Hematopoietic multipotent progenitor cell treated with erythropoietin and hydrocortisone succinate and interleukin-3 and kit ligand, for 8 days (in vitro differentiated cells): ENCODE data around the gene CCDC34.
"Not testable (repeated sequence)": the region's sequence is repeated elsewhere in the genome, so short reads cannot be mapped to it uniquely, and the experiment has no call there.

ENCODE experiments used
- DNase-seq: peaks from one replicate; pipeline ENCODE4 v3.0.0-alpha.2; 2015

CCDC34 gene

DNA sequence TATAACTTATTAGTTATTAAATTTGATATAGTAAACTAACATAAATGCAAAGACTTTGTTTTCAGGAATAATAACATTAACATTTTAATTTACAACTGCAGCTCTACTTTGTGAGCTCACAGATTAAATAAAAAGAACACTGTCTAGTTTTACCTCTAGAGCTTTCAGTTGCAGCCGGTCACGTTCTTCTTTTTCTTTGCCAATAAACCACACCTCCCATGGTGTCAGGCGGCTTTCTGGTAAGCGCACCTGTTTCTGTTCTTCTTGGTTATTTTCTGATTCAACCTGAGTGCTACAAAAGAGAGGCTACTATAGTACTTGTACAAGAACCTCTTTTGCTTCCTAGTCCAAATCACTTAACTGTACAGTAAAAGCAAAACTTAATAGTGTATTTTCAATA, 5.8 kb downstream of the CCDC34 start:
- DNase-seq, result no peak

DNA sequence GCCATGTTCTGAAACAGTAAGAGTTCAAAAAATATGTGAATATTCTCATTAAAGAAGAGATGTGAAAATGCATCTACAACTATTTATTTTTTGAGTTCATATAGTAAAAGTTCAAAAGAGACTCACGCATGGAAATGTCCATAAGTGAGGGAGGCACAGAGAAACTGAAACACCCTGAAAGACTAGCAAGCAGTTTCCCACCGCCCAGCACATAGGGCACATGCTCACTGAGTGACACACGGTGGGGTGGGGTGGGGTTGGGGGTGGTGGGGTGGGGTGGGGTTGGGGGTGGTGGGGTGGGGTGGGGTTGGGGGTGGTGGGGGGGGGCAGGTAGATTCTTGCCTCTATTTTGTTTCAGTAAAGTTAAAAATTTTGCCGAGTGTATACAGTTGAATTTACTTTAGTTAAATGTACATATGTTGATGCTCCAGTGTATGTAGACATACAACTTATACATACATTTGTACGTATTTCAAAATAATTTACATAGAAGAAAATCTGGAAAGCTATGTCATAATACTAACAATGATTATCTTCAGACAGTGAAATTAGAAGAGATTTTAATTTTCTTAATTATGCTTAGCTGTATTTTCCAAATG, 6.3 kb downstream of the CCDC34 start:
- no peak for DNase-seq

DNA sequence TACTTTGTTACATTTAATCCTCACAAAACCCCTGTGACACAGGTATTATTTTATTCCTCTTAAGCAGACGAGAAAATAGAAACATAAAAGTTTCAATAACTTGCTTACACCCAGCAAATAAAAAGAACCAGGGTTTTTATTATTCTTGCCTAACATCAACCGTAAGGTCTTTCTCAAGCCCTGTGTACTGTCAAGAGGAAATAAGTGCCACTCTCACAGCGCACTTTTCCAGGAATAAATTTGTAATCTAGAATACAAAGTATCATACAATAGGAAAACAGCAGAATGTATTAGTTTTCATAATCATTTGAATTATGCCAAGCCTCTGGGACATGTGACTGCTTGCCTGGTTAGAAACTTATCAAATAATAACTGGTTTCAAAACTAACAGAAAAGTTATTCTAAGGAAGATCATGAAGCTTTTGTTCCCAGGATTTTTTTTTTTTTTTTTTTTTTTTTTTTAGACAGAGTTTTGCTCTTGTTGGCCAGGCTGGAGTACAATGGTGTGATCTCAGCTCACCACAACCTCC, 7.4 kb downstream of the CCDC34 start:
- peak; percentile 21 for DNase-seq

DNA sequence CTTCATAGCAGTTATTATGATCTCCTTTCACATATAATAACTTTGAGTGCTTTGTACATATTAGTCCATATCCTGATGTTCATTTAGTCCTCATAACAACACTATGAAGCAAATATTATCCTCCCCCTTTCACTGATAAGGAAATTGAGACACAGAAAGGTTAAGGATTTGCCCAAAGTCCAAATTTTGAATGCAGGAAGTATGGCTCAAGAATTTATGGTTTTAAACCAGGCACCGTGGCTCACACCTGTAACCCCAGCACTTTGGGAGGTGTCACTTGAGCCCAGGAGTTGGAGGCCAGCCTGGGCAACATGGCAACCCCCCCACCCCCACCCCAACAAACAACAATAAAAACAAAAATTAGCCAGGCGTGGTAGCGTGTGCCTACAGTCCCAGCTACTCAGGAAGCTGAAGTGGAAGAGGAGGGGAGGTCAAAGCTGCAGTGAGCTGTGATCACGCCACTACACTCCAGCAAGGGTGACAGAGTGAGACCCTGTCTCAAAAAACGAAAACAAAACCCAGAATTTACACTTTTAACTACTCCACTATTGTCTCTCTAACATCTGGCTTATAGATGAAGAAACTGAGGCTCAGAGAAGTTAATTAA, 8.6 kb downstream of the CCDC34 start:
- no peak for DNase-seq

DNA sequence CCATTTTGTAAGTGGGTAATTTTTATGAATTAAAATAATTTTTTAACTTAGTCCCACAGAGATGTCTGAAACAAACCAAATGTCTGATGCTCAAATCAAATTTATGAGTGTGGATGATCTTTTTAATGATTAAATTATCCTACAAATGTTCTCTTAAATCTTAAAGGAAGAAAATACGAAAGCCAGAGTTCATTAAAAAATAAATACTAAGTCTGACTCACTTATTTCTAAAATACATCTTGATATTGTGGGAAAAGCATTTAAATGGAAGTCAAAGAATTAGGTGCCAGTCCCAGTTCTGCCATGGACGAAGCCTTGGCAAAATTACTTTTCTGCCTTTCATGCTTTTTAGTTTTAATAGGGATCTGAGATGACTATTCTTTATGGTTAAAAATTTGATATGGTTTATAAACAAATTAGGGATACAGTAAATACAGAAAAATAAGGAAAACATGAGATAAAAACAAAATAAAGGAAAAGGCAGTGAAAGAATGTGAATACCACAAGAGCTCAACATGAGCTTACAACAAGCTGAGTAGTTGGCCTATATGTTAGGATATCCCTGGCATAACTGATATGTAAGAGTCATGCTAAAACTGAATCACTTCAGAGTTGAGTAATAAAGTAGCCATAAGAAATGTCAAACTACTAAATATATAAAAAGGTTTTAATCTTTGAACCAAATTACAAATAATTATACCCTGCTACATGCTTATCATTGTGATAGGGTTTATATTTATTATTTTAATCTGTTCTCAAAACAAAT, 9.2 kb downstream of the CCDC34 start:
- no peak for DNase-seq

DNA sequence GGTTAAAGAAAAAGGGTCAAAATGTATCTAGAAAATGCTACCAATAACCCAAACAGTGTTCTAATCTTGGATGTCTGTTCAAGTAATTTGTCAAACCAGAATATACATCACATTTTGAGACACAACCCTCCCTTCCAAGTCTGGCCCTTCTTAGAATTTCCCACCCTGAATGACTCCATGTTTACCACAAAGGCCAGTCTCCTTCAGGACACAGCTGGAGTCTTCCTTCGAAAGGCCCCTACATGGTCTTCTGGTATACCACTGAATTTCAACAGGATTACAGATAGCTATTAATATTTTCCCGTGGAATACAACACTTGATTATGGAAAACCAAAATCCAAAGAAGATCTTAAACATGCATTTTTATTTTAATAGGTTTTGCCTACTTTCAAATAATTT, 10.2 kb downstream of the CCDC34 start:
- no peak for DNase-seq

DNA sequence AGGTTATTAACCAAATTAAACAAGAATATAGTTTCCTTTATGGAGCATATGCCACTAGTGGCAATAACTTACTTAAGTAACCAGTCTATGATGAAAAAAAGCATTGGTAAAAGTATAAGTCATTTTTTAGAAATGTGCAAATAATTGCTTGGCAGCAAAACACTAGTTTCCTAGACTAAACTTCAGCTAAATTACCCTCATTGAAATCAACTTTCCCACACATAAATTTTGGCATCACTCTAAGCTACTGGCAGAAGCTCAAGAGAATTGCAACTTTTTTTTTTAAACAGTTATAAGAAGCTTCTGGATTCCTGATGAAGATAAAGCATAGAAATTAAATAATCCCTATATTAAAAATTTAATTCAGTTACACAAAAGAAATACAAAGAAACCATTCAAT, 12.5 kb downstream of the CCDC34 start:
- no peak for DNase-seq

DNA sequence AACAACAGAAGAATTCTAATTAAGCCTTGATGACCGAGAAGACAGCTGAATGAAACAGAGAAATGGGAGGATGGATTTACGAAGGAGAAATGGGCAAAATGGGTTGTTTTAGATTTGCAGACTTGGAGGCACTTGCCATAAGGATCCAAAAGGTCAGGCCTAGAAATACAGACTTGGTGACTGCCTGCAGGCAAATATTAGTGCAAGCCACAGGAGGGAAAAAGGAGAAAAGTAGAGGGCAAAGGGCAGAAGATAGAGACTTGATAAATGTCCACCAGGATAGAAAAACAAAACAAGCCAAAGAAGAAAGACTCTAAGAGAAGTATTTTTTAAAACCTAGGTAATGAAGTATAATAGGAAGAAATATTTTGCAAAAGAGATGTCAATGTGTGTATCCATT, 13.1 kb downstream of the CCDC34 start:
- DNase-seq, result no peak

DNA sequence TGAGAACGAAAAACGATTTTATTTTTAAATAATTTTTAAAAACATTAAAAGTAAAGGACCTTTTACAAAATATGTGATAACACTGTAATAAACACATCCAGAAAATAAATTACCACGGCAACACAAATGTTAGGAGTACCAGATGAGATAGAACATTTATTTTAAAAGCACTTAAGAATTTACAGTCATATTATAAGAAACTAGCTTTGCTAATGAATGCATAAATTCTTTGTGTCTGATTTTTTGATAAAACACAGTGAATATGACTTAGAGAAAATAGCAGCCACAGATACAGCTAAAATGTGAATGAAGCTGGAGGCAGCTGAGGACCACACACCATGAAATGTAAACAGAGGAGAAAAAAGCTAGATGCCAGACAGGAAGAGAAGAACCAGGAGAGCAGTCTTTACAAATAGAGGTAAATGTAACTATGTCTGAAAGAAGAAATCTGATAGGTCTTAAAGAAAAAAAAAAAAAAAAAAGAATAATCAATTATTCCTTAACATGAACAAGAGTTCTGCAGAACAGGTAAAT, 14.6 kb downstream of the CCDC34 start:
- no peak for DNase-seq

DNA sequence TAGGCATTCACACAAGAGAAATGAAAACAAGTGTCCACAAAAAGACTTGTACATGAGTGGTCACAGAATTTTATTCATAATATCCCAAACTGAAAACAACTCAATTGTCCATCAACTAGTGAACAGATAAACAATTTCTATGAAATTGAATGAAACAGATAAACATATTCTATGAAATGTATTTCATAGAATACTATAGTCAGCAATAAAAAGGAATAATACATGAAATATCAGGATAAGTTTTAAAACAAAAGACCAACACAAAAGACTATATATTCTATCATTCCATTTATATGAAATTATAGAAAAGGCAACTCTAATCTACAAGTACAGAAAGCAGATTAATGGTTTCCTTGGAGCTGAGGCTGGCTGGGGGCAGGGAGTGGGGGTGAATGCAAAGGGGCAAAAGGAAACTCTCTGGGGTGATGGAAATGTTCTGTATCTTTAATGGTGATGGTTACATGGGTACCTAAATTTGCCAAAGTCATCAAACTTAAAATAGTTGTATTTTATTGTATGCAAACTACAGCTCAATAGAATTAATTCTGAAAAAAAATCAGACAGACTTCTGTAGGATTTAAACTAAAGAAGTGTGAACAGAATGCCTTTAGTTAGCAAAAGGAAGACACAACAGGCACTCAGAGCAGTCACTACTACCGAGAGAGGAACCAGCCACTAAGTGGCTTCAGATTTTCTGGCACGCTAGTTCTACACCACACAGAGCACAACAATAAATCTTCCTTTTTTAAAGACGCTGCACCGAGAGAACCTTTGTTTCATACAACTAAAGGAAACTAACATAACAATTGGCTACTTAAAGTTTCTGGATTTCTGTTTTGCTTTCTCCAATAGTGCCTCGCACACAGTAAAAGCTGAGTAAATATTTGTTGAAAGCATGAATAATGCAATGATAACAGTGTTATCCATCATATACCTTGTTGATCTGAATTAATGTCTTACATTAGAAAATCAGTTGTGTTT, 15.4 kb downstream of the CCDC34 start:
- DNase-seq, result no peak

DNA sequence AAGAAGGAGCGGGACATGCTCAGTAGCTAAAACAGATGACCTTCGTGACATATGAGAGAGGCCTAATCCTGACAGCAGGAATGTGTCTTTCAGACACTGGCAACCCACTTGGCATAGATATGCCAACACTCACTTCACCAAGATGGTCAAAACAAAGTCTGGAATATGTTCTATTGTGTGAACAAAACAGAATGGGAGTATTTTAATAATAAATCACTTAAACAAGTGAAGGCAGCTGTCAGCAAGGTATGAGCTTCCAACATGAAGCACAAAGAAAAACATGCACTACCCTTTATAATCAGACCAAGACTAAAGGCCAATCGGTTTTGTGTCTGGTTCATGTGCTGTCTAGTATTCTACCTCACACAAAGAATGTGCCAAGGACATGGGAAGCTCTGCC, 23.1 kb downstream of the CCDC34 start:
- no peak for DNase-seq

DNA sequence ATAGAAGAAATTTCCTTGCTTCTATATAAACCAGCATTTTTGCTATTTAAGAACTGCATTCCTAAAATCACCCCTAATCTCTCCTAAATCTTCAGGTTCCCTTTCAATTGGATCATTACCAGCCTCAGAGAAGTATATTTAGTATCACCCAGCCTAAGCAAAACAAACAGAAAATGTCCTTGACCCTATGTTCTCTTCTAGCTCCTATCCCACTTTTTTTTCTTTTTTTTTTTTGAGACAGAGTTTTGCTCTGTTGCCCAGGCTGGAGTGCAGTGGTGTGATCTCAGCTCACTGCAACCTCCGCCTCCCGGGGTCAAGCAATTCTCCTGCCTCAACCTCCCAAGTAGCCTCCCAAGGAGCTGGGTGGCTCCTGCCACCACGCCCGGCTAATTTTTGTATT, 28.3 kb downstream of the CCDC34 start:
- not testable (repeated sequence) for DNase-seq

DNA sequence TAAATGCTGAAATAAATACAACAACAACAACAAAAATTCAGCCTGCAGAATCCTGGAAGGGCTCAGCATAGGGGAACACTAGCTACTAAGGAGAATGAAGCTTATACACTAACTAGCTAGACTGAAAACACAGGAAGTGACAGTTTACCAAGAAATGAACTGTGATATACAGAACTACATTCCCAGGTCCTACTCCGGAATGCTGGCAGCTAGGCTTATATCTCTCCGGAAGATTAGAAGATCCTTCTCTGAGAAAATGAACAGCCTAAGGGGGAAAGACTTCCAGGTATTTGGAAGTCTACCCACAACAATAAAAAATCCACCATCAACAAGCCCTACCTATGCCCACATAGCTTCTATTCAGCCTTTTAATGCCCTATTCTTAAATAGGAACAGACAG, 31.0 kb downstream of the CCDC34 start:
- DNase-seq, result no peak

DNA sequence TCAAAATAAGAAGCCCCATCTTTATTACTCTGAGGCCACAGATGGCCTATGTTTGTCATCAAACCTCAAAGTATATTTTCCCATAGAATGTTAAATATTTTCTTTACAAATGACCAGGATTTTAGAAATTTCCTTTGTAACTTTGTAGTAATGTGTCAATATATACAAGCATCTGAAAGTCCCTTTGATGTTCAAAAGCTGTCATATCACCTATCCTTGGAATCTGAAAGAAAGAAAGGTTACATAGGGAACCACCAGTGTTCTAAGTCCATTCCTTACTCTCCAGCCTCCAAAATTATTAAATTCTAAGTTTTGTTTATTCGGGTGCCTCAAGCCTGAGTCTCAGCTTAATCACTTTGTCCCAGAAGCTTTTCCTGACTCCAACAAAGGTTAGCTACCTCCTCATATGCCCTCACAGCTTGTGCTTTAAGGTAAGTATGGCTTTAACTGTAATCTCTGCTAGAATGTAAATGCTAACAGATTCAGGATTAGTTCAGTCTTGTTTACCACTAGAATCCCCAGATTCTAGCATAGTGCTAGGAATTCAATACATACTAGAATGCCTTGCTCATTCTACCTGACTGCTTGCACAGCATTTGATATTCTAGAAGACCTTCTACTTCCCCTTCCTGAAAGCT, 32.3 kb downstream of the CCDC34 start:
- no peak for DNase-seq

DNA sequence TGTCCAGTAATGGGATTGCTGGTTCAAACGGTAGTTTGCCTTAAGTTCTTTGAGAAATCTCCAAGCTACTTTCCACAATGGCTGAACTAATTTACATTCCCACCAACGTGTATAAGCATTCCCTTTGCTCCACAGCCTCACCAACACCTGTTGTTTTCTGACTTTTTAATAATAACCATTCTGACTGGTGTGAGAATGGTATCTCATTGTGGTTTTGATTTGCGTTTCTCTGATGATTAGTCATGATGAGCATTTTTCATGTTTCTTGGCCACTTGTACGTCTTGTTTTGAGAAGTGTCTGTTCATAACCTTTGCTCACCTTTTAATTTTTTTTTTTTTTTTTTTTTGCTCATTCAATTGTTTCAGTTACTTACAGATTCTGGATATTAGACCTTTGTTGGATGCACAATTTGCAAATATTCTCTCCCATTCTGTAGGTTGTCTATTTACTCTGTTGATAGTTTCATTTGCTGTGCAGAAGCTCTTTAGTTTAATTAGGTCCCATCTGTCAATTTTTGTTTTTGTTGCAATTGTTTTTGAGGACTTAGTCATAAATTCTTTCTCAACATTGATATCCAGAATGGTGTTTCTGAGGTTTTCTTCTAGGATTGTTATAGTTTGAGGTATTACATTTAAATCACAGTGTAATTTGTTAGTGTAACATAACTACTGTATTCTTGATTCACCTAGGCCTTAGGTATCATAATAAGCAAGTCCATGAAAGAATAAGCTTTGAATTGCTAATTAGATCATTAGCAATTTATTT, 33.0 kb downstream of the CCDC34 start:
- no peak for DNase-seq

DNA sequence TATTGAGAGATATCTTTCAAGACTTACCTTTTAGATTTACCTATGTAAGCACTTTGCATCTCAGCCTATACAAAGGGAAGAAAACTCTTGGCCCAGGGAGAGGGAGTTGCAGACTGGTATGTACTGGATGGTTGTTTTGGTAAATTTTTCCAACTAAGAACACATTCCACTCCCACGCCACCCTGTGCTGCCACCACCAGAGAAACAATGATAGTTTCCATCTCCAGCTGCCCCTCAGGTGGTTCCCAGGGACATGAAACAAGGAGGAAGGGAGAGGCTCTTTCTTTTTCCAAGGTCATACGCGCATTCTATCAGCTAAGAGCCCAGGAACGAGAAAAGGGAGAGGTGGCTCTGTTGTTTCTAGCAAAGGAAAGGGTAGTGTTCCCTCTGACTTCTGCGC, 34.4 kb downstream of the CCDC34 start:
- DNase-seq, result no peak

DNA sequence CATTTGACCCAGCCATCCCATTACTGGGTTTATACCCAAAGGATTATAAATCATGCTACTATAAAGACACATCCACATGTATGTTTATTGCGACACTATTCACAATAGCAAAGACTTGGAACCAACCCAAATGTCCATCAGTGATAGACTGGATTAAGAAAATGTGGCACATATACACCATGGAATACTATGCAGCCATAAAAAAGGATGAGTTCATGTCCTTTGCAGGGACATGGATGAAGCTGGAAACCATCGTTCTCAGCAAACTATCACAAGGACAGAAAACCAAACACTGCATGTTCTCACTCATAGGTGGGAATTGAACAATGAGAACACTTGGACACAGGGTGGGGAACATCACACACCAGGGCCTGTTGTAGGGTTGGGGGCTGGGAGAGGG, 36.0 kb downstream of the CCDC34 start:
- not testable (repeated sequence) for DNase-seq

DNA sequence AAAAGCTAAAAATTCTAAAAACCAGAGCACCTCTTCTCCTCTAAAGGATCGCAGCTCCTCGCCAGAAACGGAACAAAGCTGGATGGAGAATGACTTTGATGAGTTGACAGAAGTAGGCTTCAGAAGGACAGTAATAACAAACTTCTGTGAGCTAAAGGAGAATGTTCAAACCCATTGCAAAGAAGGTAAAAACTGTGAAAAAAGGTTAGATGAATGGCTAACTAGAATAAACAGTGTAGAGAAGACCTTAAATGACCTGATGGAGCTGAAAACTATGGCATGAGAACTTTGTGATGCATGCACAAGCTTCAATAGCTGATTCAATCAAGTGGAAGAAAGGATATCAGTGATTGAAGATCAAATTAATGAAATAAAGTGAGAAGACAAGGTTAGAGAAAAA, 40.8 kb downstream of the CCDC34 start:
- DNase-seq, result not testable (repeated sequence)

DNA sequence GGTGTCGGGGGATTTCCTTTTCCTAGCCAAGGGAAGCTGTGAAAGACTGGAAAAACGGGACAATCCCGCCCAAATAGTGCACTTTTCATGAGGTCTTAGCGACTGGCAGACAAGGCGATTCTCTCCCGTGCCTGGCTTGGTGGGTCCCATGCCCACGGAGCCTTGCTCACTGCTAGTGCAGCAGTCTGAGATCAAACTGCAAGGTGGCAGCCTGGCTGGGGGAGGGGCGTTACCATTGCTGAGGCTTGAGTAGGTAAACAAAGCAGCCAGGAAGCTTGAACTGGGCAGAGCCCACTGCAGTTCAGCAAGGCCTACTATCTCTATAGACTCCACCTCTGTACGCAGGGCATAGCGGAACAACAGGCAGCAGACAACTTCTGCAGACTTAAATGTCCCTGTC, 41.7 kb downstream of the CCDC34 start:
- not testable (repeated sequence) for DNase-seq

DNA sequence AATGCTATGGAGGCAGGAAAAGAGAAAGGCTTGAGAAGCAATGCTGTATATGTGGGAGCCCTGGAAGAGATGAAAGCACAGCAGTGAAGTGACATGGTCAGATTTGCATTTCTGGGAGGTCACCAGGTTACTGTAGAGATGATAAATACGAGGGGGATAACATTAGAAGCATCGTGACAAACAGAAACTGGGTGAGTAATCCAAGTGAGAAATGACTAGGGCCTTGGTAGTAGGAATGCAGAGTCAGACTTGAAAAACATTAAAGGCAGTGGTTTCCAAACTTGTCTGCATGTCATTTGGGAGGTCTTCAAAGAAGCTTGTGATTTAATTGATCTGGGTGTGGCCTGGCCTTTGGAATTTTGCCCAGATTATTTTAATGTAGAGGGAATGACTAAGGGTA, 43.9 kb downstream of the CCDC34 start:
- no peak for DNase-seq

DNA sequence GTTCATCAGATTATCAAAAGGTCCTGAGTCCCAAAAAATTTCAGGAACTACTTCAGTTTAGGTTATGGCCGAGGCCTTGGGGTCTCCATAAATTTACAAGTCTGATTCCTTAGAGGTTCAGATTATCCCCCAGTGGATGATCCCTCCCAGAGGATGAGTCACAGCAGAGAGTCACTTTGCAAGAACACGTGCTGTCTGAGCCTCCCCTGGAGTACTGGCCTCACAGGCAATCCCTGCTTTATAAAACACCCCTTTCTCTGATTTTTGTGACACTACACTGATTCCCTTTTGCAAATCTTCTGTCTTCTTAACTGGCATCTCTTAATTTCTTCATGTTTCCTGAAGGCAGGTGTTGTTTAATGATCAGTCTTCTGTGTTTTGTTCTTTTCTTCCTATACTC, 45.3 kb downstream of the CCDC34 start:
- DNase-seq, result no peak
